Measurements from ENCODE around the gene PRAMEF1. TPM values are rescaled to one million over a fixed set of nuclear protein-coding genes. Genes with fewer than 3 reads are reported as not detected.

The PRAMEF1 gene
- total RNA-seq, 1 donor from 2014 or later: not detected

DNA sequence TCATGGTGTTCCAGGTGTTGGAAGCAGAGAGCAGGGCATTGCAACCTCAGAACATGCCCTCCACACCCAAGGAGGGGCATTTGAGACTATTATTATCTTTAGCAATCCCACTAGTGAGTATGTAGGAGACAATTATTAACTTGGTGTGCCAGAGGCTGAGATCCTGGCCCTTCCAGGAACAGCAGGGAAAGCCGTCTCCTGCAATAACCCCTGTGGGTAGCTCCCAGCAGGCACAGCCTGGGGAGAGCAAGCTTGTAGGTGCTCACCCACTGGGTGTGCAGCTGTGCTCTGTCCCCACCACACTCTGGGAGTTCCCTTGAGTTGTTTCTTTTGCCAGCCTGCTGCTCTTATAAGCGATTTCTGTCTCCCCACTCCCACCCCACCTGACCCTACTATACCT is 34.9 kb upstream of the PRAMEF1 start:
- DNase-seq (ENCODE audit: low spot score in 2 of 2, unreplicated experiment in 2 of 2): no peak
- H3K36me3 Mint-ChIP-seq: no peaks in the 10 kb centered on the region
- peaks cover 33% of the 10 kb centered on the region for H3K27me3 Mint-ChIP-seq (ENCODE audit: low read depth)
- no peak for TF ChIP-seq CTCF (IDR thresholded peaks at IDR 0.05; ENCODE audit: unreplicated experiment)
- peaks cover 4% of the 10 kb centered on the region for H3K4me1 Mint-ChIP-seq
- H3K4me3 Mint-ChIP-seq: no peak overlapping the region
- peaks cover 4% of the 10 kb centered on the region for H3K9me3 Mint-ChIP-seq
- no peak overlapping the region for H3K27ac Mint-ChIP-seq

- Mint-ChIP-seq H3K36me3 (no peaks in the 10 kb centered on the region), H3K9me3 (peaks cover 4% of the 10 kb centered on the region), H3K27me3 (ENCODE audit: low read depth) (peaks cover 33% of the 10 kb centered on the region), H3K4me1 (peaks cover 4% of the 10 kb centered on the region), H3K27ac (no peak overlapping the region), H3K4me3 (no peak overlapping the region)
- DNase-seq (ENCODE audit: low spot score in 2 of 2, unreplicated experiment in 2 of 2): no peak
- TF ChIP-seq CTCF (IDR thresholded peaks at IDR 0.05; ENCODE audit: unreplicated experiment): no peak
Observed at GRCh38 chr1:12756768-12757413, 34.3 kb upstream of the PRAMEF1 start.

DNA sequence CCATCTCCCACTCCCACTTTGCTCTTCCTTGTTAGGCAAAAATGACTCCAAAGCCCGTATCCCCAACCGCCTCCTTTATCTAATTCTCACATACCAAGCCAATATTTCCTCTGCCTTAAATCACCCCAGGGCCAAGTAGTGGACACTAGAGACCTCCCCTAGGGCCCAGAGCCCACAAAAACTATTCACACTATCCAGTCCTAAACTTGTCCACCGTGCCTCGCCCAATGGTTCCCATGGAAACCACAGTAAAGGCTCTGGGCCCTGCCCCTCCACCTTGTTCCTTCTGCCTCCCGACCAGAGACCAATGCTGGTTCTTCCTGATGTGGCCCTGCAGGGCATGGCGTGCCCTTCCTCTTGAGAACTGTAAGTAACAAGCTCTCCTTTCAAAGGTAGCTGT is 33.4 kb upstream of the PRAMEF1 start:
- H3K9me3 Mint-ChIP-seq: peaks cover 4% of the 10 kb centered on the region
- H3K4me1 Mint-ChIP-seq: peaks cover 9% of the 10 kb centered on the region
- H3K27ac Mint-ChIP-seq: no peak overlapping the region
- H3K4me3 Mint-ChIP-seq: no peak overlapping the region
- no peak for TF ChIP-seq CTCF (IDR thresholded peaks at IDR 0.05; ENCODE audit: unreplicated experiment)
- peaks cover 33% of the 10 kb centered on the region for H3K27me3 Mint-ChIP-seq (ENCODE audit: low read depth)
- no peaks in the 10 kb centered on the region for H3K36me3 Mint-ChIP-seq
- no peak for DNase-seq (ENCODE audit: low spot score in 2 of 2, unreplicated experiment in 2 of 2)

GRCh38 chr1:12760256-12760795 is 30.9 kb upstream of the PRAMEF1 start:
- no peaks in the 10 kb centered on the region for H3K36me3 Mint-ChIP-seq
- H3K27ac Mint-ChIP-seq: no peak overlapping the region
- H3K9me3 Mint-ChIP-seq: no peaks in the 10 kb centered on the region
- H3K4me1 Mint-ChIP-seq: peaks cover 18% of the 10 kb centered on the region
- no peak for TF ChIP-seq CTCF (IDR thresholded peaks at IDR 0.05; ENCODE audit: unreplicated experiment)
- H3K4me3 Mint-ChIP-seq: no peak overlapping the region
- H3K27me3 Mint-ChIP-seq (ENCODE audit: low read depth): peaks cover 25% of the 10 kb centered on the region
- no peak for DNase-seq (ENCODE audit: low spot score in 2 of 2, unreplicated experiment in 2 of 2)

DNA sequence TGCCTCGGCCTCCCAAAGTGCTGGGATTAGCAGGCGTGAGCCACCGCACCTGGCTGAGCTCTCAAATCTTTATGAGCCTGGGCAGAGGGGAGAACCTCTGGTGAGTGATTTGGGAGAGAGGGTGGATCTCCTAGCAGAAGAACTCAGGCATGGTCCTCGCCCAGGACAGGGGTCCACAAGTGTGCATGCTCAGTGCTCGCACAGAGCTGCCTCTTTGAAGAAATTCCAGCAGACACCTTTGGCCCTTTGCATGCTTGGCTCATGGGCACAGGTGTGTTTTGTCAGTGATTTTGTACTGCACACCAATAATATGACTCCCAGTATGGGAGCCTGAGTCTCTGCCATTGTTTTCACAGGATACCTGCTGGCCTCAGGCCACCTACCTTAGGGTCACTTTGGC is 29.4 kb upstream of the PRAMEF1 start:
- Mint-ChIP-seq H3K9me3 (peaks cover 2% of the 10 kb centered on the region), H3K27me3 (ENCODE audit: low read depth) (peaks cover 20% of the 10 kb centered on the region), H3K36me3 (no peaks in the 10 kb centered on the region), H3K27ac (no peak overlapping the region), H3K4me3 (no peak overlapping the region), H3K4me1 (peaks cover 18% of the 10 kb centered on the region)
- TF ChIP-seq CTCF (IDR thresholded peaks at IDR 0.05; ENCODE audit: unreplicated experiment): no peak
- no peak for DNase-seq (ENCODE audit: low spot score in 2 of 2, unreplicated experiment in 2 of 2)

Measured in mesothelial cell of epicardium (in vitro differentiated cells).